ENCODE data around the gene SLC66A2.

Gene SLC66A2

DNA sequence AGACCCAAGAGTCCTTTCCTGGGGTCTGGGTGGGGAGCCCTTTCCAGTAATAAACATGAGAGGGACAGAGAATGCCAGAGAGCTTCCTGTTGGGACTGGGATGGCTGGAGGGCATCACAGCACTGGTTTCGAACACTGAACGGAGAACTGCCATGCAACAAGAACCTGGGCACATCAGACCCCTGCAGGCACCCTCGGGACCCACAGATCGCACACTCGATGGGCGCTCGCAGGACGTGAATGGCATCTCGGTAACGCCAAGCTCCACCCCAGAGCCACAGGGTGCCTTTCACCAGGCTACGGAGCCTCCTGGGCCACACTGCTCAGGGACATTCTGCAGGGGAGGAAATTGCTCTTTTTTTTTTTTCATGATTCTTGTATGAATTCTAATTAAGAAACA is 25.1 kb downstream of the SLC66A2 start:
- H4K20me1 ChIP-seq (ENCODE audit: insufficient read depth, low read length) = no peaks in the 10 kb centered on the region
- H3K4me1 ChIP-seq (ENCODE audit: insufficient read depth, low read length, severe bottlenecking) = no peaks in the 10 kb centered on the region
- H3K27me3 ChIP-seq (ENCODE audit: insufficient read depth, low read length) = no peaks in the 10 kb centered on the region
- H3K9ac ChIP-seq (ENCODE audit: low read length) = no peak overlapping the region
- H3K4me2 ChIP-seq (ENCODE audit: low read length) = no peak overlapping the region
- H3K36me3 ChIP-seq (ENCODE audit: insufficient read depth, low read length) = peaks cover 30% of the 10 kb centered on the region
- H3K9me3 ChIP-seq (ENCODE audit: low read length) = peaks cover 15% of the 10 kb centered on the region
- no peaks in the 10 kb centered on the region for H3K79me2 ChIP-seq (ENCODE audit: insufficient read depth, low read length)
- H3K27ac ChIP-seq (ENCODE audit: low read depth, low read length, poor library complexity, severe bottlenecking) = no peak overlapping the region
- TF ChIP-seq EZH2 (IDR thresholded peaks at IDR 0.05; ENCODE audit: borderline replicate concordance, low read length) = no peak
- TF ChIP-seq, protein P1, sequence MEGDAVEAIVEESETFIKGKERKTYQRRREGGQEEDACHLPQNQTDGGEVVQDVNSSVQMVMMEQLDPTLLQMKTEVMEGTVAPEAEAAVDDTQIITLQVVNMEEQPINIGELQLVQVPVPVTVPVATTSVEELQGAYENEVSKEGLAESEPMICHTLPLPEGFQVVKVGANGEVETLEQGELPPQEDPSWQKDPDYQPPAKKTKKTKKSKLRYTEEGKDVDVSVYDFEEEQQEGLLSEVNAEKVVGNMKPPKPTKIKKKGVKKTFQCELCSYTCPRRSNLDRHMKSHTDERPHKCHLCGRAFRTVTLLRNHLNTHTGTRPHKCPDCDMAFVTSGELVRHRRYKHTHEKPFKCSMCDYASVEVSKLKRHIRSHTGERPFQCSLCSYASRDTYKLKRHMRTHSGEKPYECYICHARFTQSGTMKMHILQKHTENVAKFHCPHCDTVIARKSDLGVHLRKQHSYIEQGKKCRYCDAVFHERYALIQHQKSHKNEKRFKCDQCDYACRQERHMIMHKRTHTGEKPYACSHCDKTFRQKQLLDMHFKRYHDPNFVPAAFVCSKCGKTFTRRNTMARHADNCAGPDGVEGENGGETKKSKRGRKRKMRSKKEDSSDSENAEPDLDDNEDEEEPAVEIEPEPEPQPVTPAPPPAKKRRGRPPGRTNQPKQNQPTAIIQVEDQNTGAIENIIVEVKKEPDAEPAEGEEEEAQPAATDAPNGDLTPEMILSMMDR (IDR thresholded peaks at IDR 0.05; ENCODE audit: low read length) = no peak
- H2AFZ ChIP-seq (ENCODE audit: low read length) = no peak overlapping the region
- H3F3A ChIP-seq (ENCODE audit: insufficient read depth, low read length) = no peaks in the 10 kb centered on the region
- no peak overlapping the region for H3K4me3 ChIP-seq (ENCODE audit: low read depth, low read length, poor library complexity, severe bottlenecking)
- H3K9me2 ChIP-seq (ENCODE audit: low read depth, low read length) = no peaks in the 10 kb centered on the region

DNA sequence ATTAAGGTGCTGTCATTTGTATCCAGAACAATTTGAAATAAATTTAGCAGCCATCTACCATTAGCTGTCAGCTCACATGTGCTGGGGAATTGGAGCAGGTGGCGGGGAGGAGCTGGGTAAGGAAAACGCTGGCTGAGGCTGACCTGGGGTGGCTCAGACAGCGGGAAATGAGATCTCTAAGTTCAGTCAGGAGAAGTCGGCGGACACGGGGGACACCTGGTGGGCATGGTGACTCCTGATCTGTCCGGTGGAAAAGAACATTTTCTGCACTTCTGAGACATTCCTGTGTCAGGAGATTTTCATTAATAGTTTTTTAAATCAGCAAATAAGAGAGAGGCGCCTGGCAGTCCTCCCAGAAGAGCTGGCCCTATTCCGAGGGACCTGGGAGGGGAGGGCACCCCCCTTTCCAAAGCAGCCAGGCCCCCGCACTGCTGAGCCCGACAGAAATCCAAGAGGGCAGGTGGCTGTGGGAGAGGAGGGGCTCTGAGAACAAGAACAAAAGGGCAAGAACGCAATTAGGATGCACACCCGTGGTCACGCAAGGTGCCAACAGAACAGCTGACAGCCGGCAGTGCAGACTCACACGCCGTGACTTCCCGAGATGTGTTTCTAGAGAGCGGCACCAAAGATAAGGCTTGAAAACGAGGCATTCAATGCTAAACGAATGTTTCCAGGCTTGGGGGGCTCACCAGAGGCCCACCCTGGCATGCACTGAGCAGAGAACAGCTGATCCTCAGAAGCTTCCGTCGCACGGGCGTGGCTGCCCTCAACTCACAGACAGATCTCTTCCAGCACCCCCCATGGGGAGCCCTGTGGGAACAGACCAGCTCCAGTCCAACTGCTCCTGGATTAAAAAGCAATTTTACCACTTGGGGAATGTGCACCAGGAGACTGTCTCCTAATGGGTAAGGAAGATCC is 26.4 kb downstream of the SLC66A2 start:
- TF ChIP-seq, protein P1 (IDR thresholded peaks at IDR 0.05; ENCODE audit: low read length) = no peak
- TF ChIP-seq EZH2 (IDR thresholded peaks at IDR 0.05; ENCODE audit: borderline replicate concordance, low read length) = no peak
- Histone ChIP-seq H3K27ac (ENCODE audit: low read depth, low read length, poor library complexity, severe bottlenecking) (no peak overlapping the region), H3K79me2 (ENCODE audit: insufficient read depth, low read length) (no peaks in the 10 kb centered on the region)

GRCh38 chr18:79923896-79924585 is 27.4 kb downstream of the SLC66A2 start:
- H3K4me3 ChIP-seq (ENCODE audit: low read depth, low read length, poor library complexity, severe bottlenecking) = no peak overlapping the region
- H3K4me2 ChIP-seq (ENCODE audit: low read length) = no peak overlapping the region
- no peaks in the 10 kb centered on the region for H3K79me2 ChIP-seq (ENCODE audit: insufficient read depth, low read length)
- H3F3A ChIP-seq (ENCODE audit: insufficient read depth, low read length) = no peaks in the 10 kb centered on the region
- no peaks in the 10 kb centered on the region for H3K9me3 ChIP-seq (ENCODE audit: low read length)
- H3K9me2 ChIP-seq (ENCODE audit: low read depth, low read length) = no peaks in the 10 kb centered on the region
- H3K27ac ChIP-seq (ENCODE audit: low read depth, low read length, poor library complexity, severe bottlenecking) = no peak overlapping the region
- no peak for TF ChIP-seq EZH2 (IDR thresholded peaks at IDR 0.05; ENCODE audit: borderline replicate concordance, low read length)
- TF ChIP-seq, protein P1 (IDR thresholded peaks at IDR 0.05; ENCODE audit: low read length) = no peak
- no peak overlapping the region for H2AFZ ChIP-seq (ENCODE audit: low read length)
- H4K20me1 ChIP-seq (ENCODE audit: insufficient read depth, low read length) = no peaks in the 10 kb centered on the region
- peaks cover 15% of the 10 kb centered on the region for H3K36me3 ChIP-seq (ENCODE audit: insufficient read depth, low read length)
- no peaks in the 10 kb centered on the region for H3K4me1 ChIP-seq (ENCODE audit: insufficient read depth, low read length, severe bottlenecking)
- H3K9ac ChIP-seq (ENCODE audit: low read length) = no peak overlapping the region
- H3K27me3 ChIP-seq (ENCODE audit: insufficient read depth, low read length) = no peaks in the 10 kb centered on the region

More for the DNA sequence above, 26.4 kb downstream of the SLC66A2 start:
- H3K4me3 ChIP-seq (ENCODE audit: low read depth, low read length, poor library complexity, severe bottlenecking) = no peak overlapping the region
- H3K4me2 ChIP-seq (ENCODE audit: low read length) = no peak overlapping the region
- no peaks in the 10 kb centered on the region for H3K9me2 ChIP-seq (ENCODE audit: low read depth, low read length)
- peaks cover 24% of the 10 kb centered on the region for H3K36me3 ChIP-seq (ENCODE audit: insufficient read depth, low read length)
- H4K20me1 ChIP-seq (ENCODE audit: insufficient read depth, low read length) = no peaks in the 10 kb centered on the region
- H3K9me3 ChIP-seq (ENCODE audit: low read length) = peaks cover 8% of the 10 kb centered on the region
- H2AFZ ChIP-seq (ENCODE audit: low read length) = no peak overlapping the region
- no peak overlapping the region for H3K9ac ChIP-seq (ENCODE audit: low read length)
- no peaks in the 10 kb centered on the region for H3F3A ChIP-seq (ENCODE audit: insufficient read depth, low read length)
- no peaks in the 10 kb centered on the region for H3K4me1 ChIP-seq (ENCODE audit: insufficient read depth, low read length, severe bottlenecking)
- no peaks in the 10 kb centered on the region for H3K27me3 ChIP-seq (ENCODE audit: insufficient read depth, low read length)
